IMR-90 (cell line): ENCODE data around the gene TEC. TPM values are rescaled to one million over a fixed set of nuclear protein-coding genes. Genes with fewer than 3 reads are reported as not detected.

Experiments
- ATAC-seq: fragments of 200-7000 bp; cut with Tn5 transposase; 2 replicates; pipeline ENCODE4 v1.9.1; 2020; ENCODE audit warnings: low read depth, mild to moderate bottlenecking, moderate library complexity
- Bru-seq: library from RNA; stranded (reverse); fragments of 400-500 nt; gene quantifications from one replicate; lab custom pipeline; 2021; lab: Mats Ljungman, UMichigan
- BruChase-seq, 2 experiments: library from RNA; stranded (reverse); fragments of 400-500 nt; gene quantifications; one replicate each; lab custom pipeline; 2021; lab: Mats Ljungman, UMichigan
- BruUV-seq: library from RNA; stranded (reverse); fragments of 400-500 nt; replicated peaks from 2 replicates; lab custom pipeline; 2021; lab: Mats Ljungman, UMichigan
- CTCF ChIA-PET: fragments of 300-600 bp; formaldehyde crosslinking; extraction: SDS; loops from one replicate; lab custom pipeline; 2021; ENCODE audit warnings: antibody characterized with exemption; lab: Yijun Ruan, JAX
- POLR2A ChIA-PET: fragments of 300-600 bp; sonication (Branson Sonifier 250); formaldehyde crosslinking; loops from one replicate; lab custom pipeline; 2022; ENCODE audit warnings: antibody characterized with exemption; ENCODE audit not compliant: unreplicated experiment; lab: Charles Lee
- DNase-seq: peaks from one replicate; pipeline ENCODE4 v3.0.0; 2013
- H2AFZ ChIP-seq: replicated peaks from 2 replicates; pipeline ENCODE3; 2013; ENCODE audit warnings: low read length, mild to moderate bottlenecking; ENCODE audit not compliant: poor library complexity
- H2AK5ac ChIP-seq: 2 replicates; pipeline ENCODE4 v1.6.1; 2013; ENCODE audit warnings: low read depth, low read length, inconsistent platforms
- H2AK9ac ChIP-seq: replicated peaks from 2 replicates; pipeline ENCODE3; 2013; ENCODE audit warnings: mild to moderate bottlenecking, low read depth, low read length, moderate library complexity; ENCODE audit not compliant: poor library complexity
- H2BK120ac ChIP-seq: 2 replicates; pipeline ENCODE4 v1.6.1; 2013; ENCODE audit warnings: low read depth, low read length, inconsistent platforms
- H2BK15ac ChIP-seq: 3 replicates; pipeline ENCODE4 v1.6.1; 2013; ENCODE audit warnings: low read depth, low read length, inconsistent platforms
- H2BK20ac ChIP-seq: 2 replicates; pipeline ENCODE4 v1.6.1; 2013; ENCODE audit warnings: low read depth, mild to moderate bottlenecking, inconsistent platforms, low read length, moderate library complexity
- H2BK5ac ChIP-seq: 2 replicates; pipeline ENCODE4 v1.6.1; 2013; ENCODE audit warnings: mild to moderate bottlenecking, low read depth, low read length, inconsistent platforms; ENCODE audit not compliant: poor library complexity, severe bottlenecking
- H3K14ac ChIP-seq: replicated peaks from 2 replicates; pipeline ENCODE4 v1.6.1; 2013; ENCODE audit warnings: low read depth, low read length, inconsistent platforms
- H3K18ac ChIP-seq: 2 replicates; pipeline ENCODE4 v1.6.1; 2013; ENCODE audit warnings: low read depth, low read length, control low read depth
- H3K23ac ChIP-seq: 2 replicates; pipeline ENCODE4 v1.6.1; 2013; ENCODE audit warnings: low read depth, low read length, inconsistent platforms
- H3K27ac ChIP-seq: 2 replicates; pipeline ENCODE4 v1.5.1; 2013; ENCODE audit warnings: mild to moderate bottlenecking, control low read depth, low read length; ENCODE audit not compliant: insufficient read depth
- H3K27me3 ChIP-seq: 2 replicates; pipeline ENCODE4 v1.6.1; 2013; ENCODE audit warnings: low read length; ENCODE audit not compliant: control insufficient read depth, insufficient read depth
- H3K36me3 ChIP-seq: 2 replicates; pipeline ENCODE4 v1.6.1; 2013; ENCODE audit warnings: low read length, mixed read lengths; ENCODE audit not compliant: control insufficient read depth, insufficient read depth
- H3K4ac ChIP-seq: 2 replicates; pipeline ENCODE4 v1.6.1; 2013; ENCODE audit warnings: low read depth, low read length, inconsistent platforms
- H3K4me1 ChIP-seq: 2 replicates; pipeline ENCODE4 v1.6.1; 2013; ENCODE audit warnings: low read length, mixed read lengths; ENCODE audit not compliant: control insufficient read depth, insufficient read depth
- H3K4me2 ChIP-seq: 2 replicates; pipeline ENCODE4 v1.6.1; 2013; ENCODE audit warnings: low read depth, mild to moderate bottlenecking, control low read depth, low read length, moderate library complexity
- H3K4me3 ChIP-seq: 2 replicates; pipeline ENCODE4 v1.5.1; 2013; ENCODE audit warnings: low read depth, mild to moderate bottlenecking, control low read depth, low read length, moderate library complexity; ENCODE audit not compliant: insufficient read depth
- H3K56ac ChIP-seq: 2 replicates; pipeline ENCODE4 v1.6.1; 2013; ENCODE audit warnings: low read length, inconsistent platforms; ENCODE audit not compliant: insufficient read depth; ENCODE audit errors: extremely low read depth
- H3K79me1 ChIP-seq, 2 experiments: 2 replicates each; pipeline ENCODE4 v1.6.1; 2013; ENCODE audit warnings: low read length in 2 of 2, inconsistent platforms in 1 of 2, low read depth in 1 of 2
- H3K9ac ChIP-seq: 2 replicates; pipeline ENCODE4 v1.6.1; 2013; ENCODE audit warnings: low read depth, low read length, control low read depth
- H3K9me1 ChIP-seq: 2 replicates; pipeline ENCODE4 v1.6.1; 2013; ENCODE audit warnings: low read length, inconsistent platforms; ENCODE audit not compliant: insufficient read depth
- H3K9me3 ChIP-seq: 2 replicates; pipeline ENCODE4 v1.6.1; 2013; ENCODE audit warnings: low read length; ENCODE audit not compliant: control insufficient read depth, insufficient read depth
- H4K20me1 ChIP-seq: 2 replicates; pipeline ENCODE4 v1.6.1; 2013; ENCODE audit warnings: low read length, inconsistent platforms; ENCODE audit not compliant: insufficient read depth
- H4K5ac ChIP-seq: 2 replicates; pipeline ENCODE4 v1.6.1; 2013; ENCODE audit warnings: mild to moderate bottlenecking, low read depth, low read length, control low read depth
- H4K8ac ChIP-seq, 2 experiments: 2 replicates each; pipeline ENCODE4 v1.6.1; 2013; ENCODE audit warnings: low read depth in 2 of 2, low read length in 2 of 2, control low read depth in 1 of 2, inconsistent platforms in 1 of 2
- H4K91ac ChIP-seq: 2 replicates; pipeline ENCODE4 v1.6.1; 2013; ENCODE audit warnings: low read depth, low read length, inconsistent platforms; ENCODE audit not compliant: insufficient read depth
- BHLHE40 ChIP-seq: fragments of 150-350 bp; IDR thresholded peaks from 2 replicates; pipeline ENCODE4 v1.6.1; 2016; ENCODE audit warnings: mild to moderate bottlenecking, low read depth, low read length
- CHD1 ChIP-seq: IDR thresholded peaks from 2 replicates; pipeline ENCODE4 v1.6.1; 2012; ENCODE audit warnings: low read depth, low read length, improper control_type of control experiment
- CTCF ChIP-seq: conservative IDR thresholded peaks from 2 replicates; pipeline ENCODE4 v1.5.1; 2012; ENCODE audit warnings: mild to moderate bottlenecking, low read depth, low read length, improper control_type of control experiment
- FOS ChIP-seq: fragments of 150-350 bp; IDR thresholded peaks from 2 replicates; pipeline ENCODE4 v1.6.1; 2016; ENCODE audit warnings: low read depth, low read length
- MAFK ChIP-seq: IDR thresholded peaks from 2 replicates; pipeline ENCODE4 v1.6.1; 2012; ENCODE audit warnings: low read depth, low read length, improper control_type of control experiment
- MAZ ChIP-seq: IDR thresholded peaks from 2 replicates; pipeline ENCODE4 v1.6.1; 2012; ENCODE audit warnings: low read depth, mild to moderate bottlenecking, low read length, improper control_type of control experiment, moderate library complexity, borderline replicate concordance
- MXI1 ChIP-seq: IDR thresholded peaks from 2 replicates; pipeline ENCODE4 v1.6.1; 2012; ENCODE audit warnings: low read depth, mild to moderate bottlenecking, low read length, moderate library complexity, borderline replicate concordance
- NFE2L2 ChIP-seq: fragments of 150-350 bp; IDR thresholded peaks from 2 replicates; pipeline ENCODE4 v1.6.1; 2016; ENCODE audit warnings: low read depth, mild to moderate bottlenecking, low read length
- POLR2A ChIP-seq: IDR thresholded peaks from 2 replicates; pipeline ENCODE4 v1.6.1; 2012; ENCODE audit warnings: mild to moderate bottlenecking, low read depth, low read length
- RAD21 ChIP-seq: IDR thresholded peaks from 2 replicates; pipeline ENCODE4 v1.6.1; 2012; ENCODE audit warnings: low read length, improper control_type of control experiment
- RFX5 ChIP-seq: IDR thresholded peaks from 2 replicates; pipeline ENCODE4 v1.8.0; 2012; ENCODE audit warnings: low read depth, mild to moderate bottlenecking, low read length, moderate library complexity
- USF2 ChIP-seq: fragments of 150-350 bp; IDR thresholded peaks from 2 replicates; pipeline ENCODE4 v1.6.1; 2017; ENCODE audit warnings: mild to moderate bottlenecking, antibody characterized with exemption, low read length, low read depth
- WGBS, 2 experiments: methylation state at CpG; one replicate each; pipeline versions ENCODE4 v1.1.5 to v1.1.7; 2013; ENCODE audit warnings: missing lambda C conversion rate in 2 of 2; ENCODE audit not compliant: insufficient read length in 1 of 2; ENCODE audit errors: extremely low coverage in 2 of 2; 5-methylcytosine and 5-hydroxymethylcytosine counted together
- dilution Hi-C: fragments of 300-500 bp; cut with HindIII; formaldehyde crosslinking; loops from one replicate; pipeline ENCODE4 v1.14.3; 2018; ENCODE audit warnings: low sequenced_read_pairs; ENCODE audit not compliant: unreplicated experiment
- in situ Hi-C: fragments of 300-500 bp; cut with MboI; formaldehyde crosslinking; loops from 3 replicates; pipeline ENCODE4 v1.14.3; 2019; ENCODE audit warnings: low sequenced_read_pairs, inconsistent platforms, mixed read lengths
- intact Hi-C: fragments of 100-400 bp; cut with micrococcal nuclease; formaldehyde crosslinking; loops from 2 replicates; pipeline ENCODE4 v1.10.0; 2022
- long read RNA-seq: library from polyadenylated mRNA; unstranded; transcript quantifications from one replicate; pipeline ENCODE4 v2.0.0, GENCODE V29; 2021; ENCODE audit not compliant: unreplicated experiment
- polyA plus RNA-seq, 3 experiments: library from polyadenylated mRNA; depleted of rRNA; stranded (reverse); fragments of >200 nt; gene quantifications; 2 replicates each; pipeline ENCODE4 v1.2.3, GENCODE V29; 2012; ENCODE audit warnings: low replicate concordance in 1 of 3
- total RNA-seq: library from RNA; depleted of rRNA; stranded (reverse); fragments of >200 nt; gene quantifications from 2 replicates; pipeline ENCODE4 v1.2.3, GENCODE V29; 2012; rRNA removed

TEC gene
- total RNA-seq (0.54 and 1.1 TPM in 2 replicates), polyA plus RNA-seq (2012; rRNA removed) (0.16 and 0.39 TPM in 2 replicates), Bru-seq, nascent RNA (percentile 37 among the genes with signal in this experiment), BruChase-seq, experiment 1, labeled RNA remaining after a 6-hour chase (percentile 30 among the genes with signal in this experiment), BruChase-seq, experiment 2, labeled RNA remaining after a 2-hour chase (percentile 27 among the genes with signal in this experiment)
- polyA plus RNA-seq (2012; cell fraction: cytosol; rRNA removed): 0.03 and 0.04 TPM in 2 replicates
- polyA plus RNA-seq (2012; cell fraction: nucleus; rRNA removed; ENCODE audit: low replicate concordance): 0.10 and 0.65 TPM in 2 replicates
- long read RNA-seq, partial matches to known transcripts: 0 of 1 reads
- long read RNA-seq, other reads (novel, unspliced or antisense): 0 of 1 reads

GRCh38 chr4:48268956-48269860 is at the start of gene TEC:
TSS of gene TEC (minus strand) at chr4:48269838. CDS start at chr4:48228614, 41,224 bp downstream.
- POLR2A ChIA-PET: no interaction called here
- no peaks in the 10 kb centered on the region for H3K27me3 ChIP-seq
- H3K79me1 ChIP-seq: no peaks in the 10 kb centered on the region
- H2BK5ac ChIP-seq: peak within 1 kb of the TSS; percentile 13
- no peaks in the 10 kb centered on the region for H3K9me1 ChIP-seq
- no peaks in the 10 kb centered on the region for H3K4me1 ChIP-seq
- H4K20me1 ChIP-seq: no peaks in the 10 kb centered on the region
- peak within 1 kb of the TSS; percentile 4; the same call in 1 of the 2 replicates for H3K23ac ChIP-seq
- DNase-seq: no peak
- H3K56ac ChIP-seq: no peak within 1 kb of the TSS
- intact Hi-C loops: no loop called here
- H2AFZ ChIP-seq: peak within 1 kb of the TSS; percentile 99
- CTCF ChIA-PET: no interaction called here
- no peak within 1 kb of the TSS for H4K91ac ChIP-seq
- H3K14ac ChIP-seq: 0 out of 2 replicates have a peak within 1 kb of the TSS, but pooled peaks have one; percentile 39
- no peaks in the 10 kb centered on the region for H3K9me3 ChIP-seq
- H3K4me2 ChIP-seq: peak within 1 kb of the TSS; percentile 98
- WGBS, 2 experiments: 2% methylated on average over 24 of the region's 63 CpGs; no CpG with 5 or more reads in 1 of the 2 experiments
- ATAC-seq: peak; percentile 63
- H3K9ac ChIP-seq: peak within 1 kb of the TSS; percentile 79
- BruUV-seq: no TSS peak
- H2BK15ac ChIP-seq: peak within 1 kb of the TSS; percentile 36; the same call in 1 of the 3 replicates
- in situ Hi-C loops: no loop called here
- H3K36me3 ChIP-seq: no peaks in the 10 kb centered on the region
- peak within 1 kb of the TSS; percentile 74 for H3K18ac ChIP-seq
- peak within 1 kb of the TSS; percentile 82 for H4K5ac ChIP-seq
- H3K4ac ChIP-seq: peak within 1 kb of the TSS; percentile 58
- dilution Hi-C loops: no loop called here
- peak within 1 kb of the TSS; percentile 97 for H3K4me3 ChIP-seq
- peak within 1 kb of the TSS; percentile 22 to 73; a peak in 2 of 4 replicates for H4K8ac ChIP-seq
- H3K27ac ChIP-seq: peak within 1 kb of the TSS; percentile 65
- H2AK5ac ChIP-seq: no peak within 1 kb of the TSS
- H2BK20ac ChIP-seq: 0 out of 2 replicates have a peak within 1 kb of the TSS, but pooled peaks have one; percentile 5
- H2AK9ac ChIP-seq: peak within 1 kb of the TSS; percentile 58
- peak within 1 kb of the TSS; percentile 42; the same call in 1 of the 2 replicates for H2BK120ac ChIP-seq
- TF ChIP-seq RAD21: no peak
- no peak for TF ChIP-seq POLR2A
- TF ChIP-seq NFE2L2: no peak
- no peak for TF ChIP-seq CHD1
- TF ChIP-seq RFX5: no peak
- TF ChIP-seq CTCF: no peak
- no peak for TF ChIP-seq BHLHE40
- TF ChIP-seq MXI1: no peak
- no peak for TF ChIP-seq MAFK
- no peak for TF ChIP-seq MAZ
- TF ChIP-seq FOS: no peak
- TF ChIP-seq USF2: no peak
